ENCODE results near the gene EAF2. TPM values are rescaled to one million over a fixed set of nuclear protein-coding genes. Genes with fewer than 3 reads are reported as not detected.

Gene EAF2
- total RNA-seq, 2 donors from 2014 or later: 1.6 to 3.2 TPM

GRCh38 chr3:121800906-121801305 is 34.1 kb upstream of the EAF2 start:
- H3K27me3 ChIP-seq: no peaks in the 10 kb centered on the region
- no peaks in the 10 kb centered on the region for H3K9me3 ChIP-seq
- H3K36me3 ChIP-seq: peaks cover 7% of the 10 kb centered on the region
- DNase-seq (ENCODE audit: low spot score): no peak
- TF ChIP-seq CTCF (IDR thresholded peaks at IDR 0.05): no peak
- no peak overlapping the region for H3K27ac ChIP-seq
- no peaks in the 10 kb centered on the region for H3K4me1 ChIP-seq
- H3K4me3 ChIP-seq: no peak overlapping the region

GRCh38 chr3:121803771-121804320 is 31.2 kb upstream of the EAF2 start:
- Histone ChIP-seq H3K27ac (no peak overlapping the region), H3K36me3 (peaks cover 10% of the 10 kb centered on the region), H3K27me3 (no peaks in the 10 kb centered on the region), H3K9me3 (no peaks in the 10 kb centered on the region), H3K4me1 (no peaks in the 10 kb centered on the region), H3K4me3 (no peak overlapping the region)
- no peak for DNase-seq (ENCODE audit: low spot score)
- no peak for TF ChIP-seq CTCF (IDR thresholded peaks at IDR 0.05)

DNA sequence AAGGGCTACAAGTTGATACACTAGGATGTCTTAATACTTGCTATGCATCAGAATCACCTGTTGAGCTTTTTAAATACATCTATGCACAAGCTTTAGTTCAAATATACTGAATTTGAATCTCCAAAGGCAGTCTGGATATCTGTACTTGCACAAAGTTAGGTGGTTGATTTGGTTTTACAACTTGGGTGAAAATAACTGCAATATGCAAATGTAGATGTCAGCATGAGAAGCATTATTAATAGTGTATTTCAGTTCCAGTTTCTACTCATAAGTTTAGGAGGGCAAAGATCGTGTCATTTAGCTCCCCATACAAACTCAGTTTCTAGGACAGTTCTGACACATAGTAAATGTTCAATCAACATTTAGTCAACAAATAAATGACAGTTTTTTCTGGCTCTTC is 25.8 kb upstream of the EAF2 start:
- H3K4me3 ChIP-seq: no peak overlapping the region
- H3K27ac ChIP-seq: no peak overlapping the region
- no peaks in the 10 kb centered on the region for H3K9me3 ChIP-seq
- TF ChIP-seq CTCF (IDR thresholded peaks at IDR 0.05): no peak
- peaks cover 18% of the 10 kb centered on the region for H3K36me3 ChIP-seq
- no peak for DNase-seq (ENCODE audit: low spot score)
- H3K27me3 ChIP-seq: no peaks in the 10 kb centered on the region
- H3K4me1 ChIP-seq: no peaks in the 10 kb centered on the region

- no peaks in the 10 kb centered on the region for H3K27me3 ChIP-seq
- no peaks in the 10 kb centered on the region for H3K4me1 ChIP-seq
- DNase-seq (ENCODE audit: low spot score): no peak
- H3K9me3 ChIP-seq: peaks cover 0 to 4% of the 10 kb centered on the region in 2 donors
- H3K36me3 ChIP-seq: no peaks in the 10 kb centered on the region
- no peak for TF ChIP-seq CTCF (IDR thresholded peaks at IDR 0.05)
- H3K4me3 ChIP-seq: no peak overlapping the region
- H3K27ac ChIP-seq: no peak overlapping the region
These were observed 17.3 kb upstream of the EAF2 start for GRCh38 chr3:121817753-121818152.

DNA sequence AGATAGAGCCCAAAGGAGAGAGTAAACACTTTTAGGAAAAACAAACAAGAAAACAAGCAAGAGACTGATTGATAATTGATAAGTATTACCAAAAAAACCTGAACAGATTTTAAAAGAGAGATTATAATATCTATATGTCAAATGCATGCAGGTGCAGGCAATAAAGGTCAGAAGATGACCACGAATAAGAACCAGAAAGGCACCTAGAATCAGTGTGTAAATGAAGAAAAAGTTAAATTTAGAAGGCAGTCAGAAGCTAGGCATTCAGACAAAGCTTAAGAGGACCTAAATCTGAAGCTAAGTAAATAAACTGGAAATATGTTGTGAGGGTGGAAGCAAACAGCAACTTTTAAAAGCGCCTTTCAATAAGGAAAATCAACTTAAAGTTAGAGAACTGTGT is 16.4 kb upstream of the EAF2 start:
- H3K27me3 ChIP-seq: no peaks in the 10 kb centered on the region
- peaks cover 0 to 12% of the 10 kb centered on the region in 2 donors for H3K9me3 ChIP-seq
- no peaks in the 10 kb centered on the region for H3K36me3 ChIP-seq

More for the DNA sequence above, 16.4 kb upstream of the EAF2 start:
- Histone ChIP-seq H3K4me1 (no peaks in the 10 kb centered on the region), H3K4me3 (no peak overlapping the region), H3K27ac (no peak overlapping the region)
- TF ChIP-seq CTCF (IDR thresholded peaks at IDR 0.05): no peak
- no peak for DNase-seq (ENCODE audit: low spot score)

Data from right atrium auricular region (tissue), 2 donors.